Measurements from ENCODE around the gene TFRC.
"Not testable (repeated sequence)": the region's sequence is repeated elsewhere in the genome, so short reads cannot be mapped to it uniquely, and the experiment has no call there.

The TFRC gene

GRCh38 chr3:196081834-196082618 is at the start of gene TFRC:
Gene TFRC (minus strand): TSS chr3:196082090. CDS start chr3:196077099, 4,991 bp downstream.
- FAIRE-seq: no peak

GRCh38 chr3:196128172-196128843 is 46.4 kb upstream of the TFRC start:
- no peak for FAIRE-seq

- FAIRE-seq: no peak
Observed at GRCh38 chr3:196127308-196128040, 45.6 kb upstream of the TFRC start.

GRCh38 chr3:196124608-196125007 is 42.7 kb upstream of the TFRC start:
- no peak for FAIRE-seq

GRCh38 chr3:196122688-196123046 is 40.8 kb upstream of the TFRC start:
- FAIRE-seq: no peak

- FAIRE-seq: no peak
Observed at GRCh38 chr3:196122021-196122687, 40.3 kb upstream of the TFRC start.

GRCh38 chr3:196121066-196121465 is 39.2 kb upstream of the TFRC start:
- FAIRE-seq: no peak

- no peak for FAIRE-seq
Observed at GRCh38 chr3:196120291-196120951, 38.5 kb upstream of the TFRC start.

- FAIRE-seq: no peak
Observed at GRCh38 chr3:196117809-196118208, 35.9 kb upstream of the TFRC start.

- no peak for FAIRE-seq
Observed at GRCh38 chr3:196115678-196116083, 33.8 kb upstream of the TFRC start.

GRCh38 chr3:196111939-196112386 is 30.1 kb upstream of the TFRC start:
- no peak for FAIRE-seq

GRCh38 chr3:196108075-196108743 is 26.3 kb upstream of the TFRC start:
- FAIRE-seq: no peak

- not testable (repeated sequence) for FAIRE-seq
Observed at GRCh38 chr3:196104707-196105106, 22.8 kb upstream of the TFRC start.

- not testable (repeated sequence) for FAIRE-seq
Observed at GRCh38 chr3:196098365-196098980, 16.6 kb upstream of the TFRC start.

GRCh38 chr3:196097373-196098154 is 15.7 kb upstream of the TFRC start:
- no peak for FAIRE-seq

GRCh38 chr3:196096382-196096953 is 14.6 kb upstream of the TFRC start:
- FAIRE-seq: no peak

- FAIRE-seq: no peak
Observed at GRCh38 chr3:196093317-196094111, 11.6 kb upstream of the TFRC start.

GRCh38 chr3:196087906-196088305 is 6.0 kb upstream of the TFRC start:
- no peak for FAIRE-seq

- FAIRE-seq: no peak
Observed at GRCh38 chr3:196082619-196082971, 705 bp upstream of the TFRC start.

All from islet of Langerhans (tissue), 1 donor.